A673 (cell line): ENCODE results near the gene MPV17L2. TPM values are rescaled to one million over a fixed set of nuclear protein-coding genes. Genes with fewer than 3 reads are reported as not detected.
A peak's percentile ranks its signal among the peaks of the same experiment; 100 is the strongest.

Experiments used
- BruUV-seq: library from RNA; stranded (reverse); fragments of 400-500 nt; replicated peaks from 2 replicates; lab custom pipeline; 2021; lab: Mats Ljungman, UMichigan
- CTCF ChIA-PET: fragments of 300-600 bp; sonication (Branson Sonifier 250); formaldehyde crosslinking; loops from one replicate; lab custom pipeline; 2022; ENCODE audit warnings: antibody characterized with exemption; lab: Charles Lee
- POLR2A ChIA-PET: fragments of 300-600 bp; sonication (Branson Sonifier 250); formaldehyde crosslinking; loops from one replicate; lab custom pipeline; 2022; ENCODE audit warnings: antibody characterized with exemption; ENCODE audit not compliant: low non-redundant PET; lab: Charles Lee
- DNase-seq: peaks from one replicate; pipeline ENCODE4 v3.0.0-alpha.2; 2015; ENCODE audit warnings: low spot score
- H3K27ac ChIP-seq: fragments of 200-600 bp; sonication (generic); 2 replicates; pipeline ENCODE4 v1.5.1; 2016; ENCODE audit warnings: mixed run types, low read depth, mild to moderate bottlenecking, mixed read lengths, antibody characterized with exemption, low read length; ENCODE audit not compliant: poor library complexity, severe bottlenecking
- H3K27me3 ChIP-seq: fragments of 200-600 bp; sonication (generic); replicated peaks from 2 replicates; pipeline ENCODE4 v1.6.1; 2017; ENCODE audit warnings: mixed run types, low read depth, mild to moderate bottlenecking, mixed read lengths, antibody characterized with exemption, low read length; ENCODE audit not compliant: insufficient read depth, poor library complexity
- H3K36me3 ChIP-seq: fragments of 200-600 bp; sonication (generic); 2 replicates; pipeline ENCODE4 v1.6.1; 2016; ENCODE audit warnings: mixed run types, mild to moderate bottlenecking, mixed read lengths, antibody characterized with exemption, low read length; ENCODE audit not compliant: insufficient read depth, poor library complexity, severe bottlenecking
- H3K4me1 ChIP-seq: fragments of 200-600 bp; sonication (generic); 2 replicates; pipeline ENCODE4 v1.6.1; 2017; ENCODE audit warnings: mixed run types, mild to moderate bottlenecking, mixed read lengths, antibody characterized with exemption, low read length; ENCODE audit not compliant: insufficient read depth, poor library complexity, severe bottlenecking
- H3K4me3 ChIP-seq: fragments of 200-600 bp; sonication (generic); 2 replicates; pipeline ENCODE4 v1.5.1; 2016; ENCODE audit warnings: low read depth, mixed run types, mild to moderate bottlenecking, mixed read lengths, low read length; ENCODE audit not compliant: poor library complexity, severe bottlenecking
- H3K9me3 ChIP-seq: fragments of 200-600 bp; sonication (generic); 2 replicates; pipeline ENCODE4 v1.6.1; 2016; ENCODE audit warnings: mixed run types, low read depth, mild to moderate bottlenecking, mixed read lengths, antibody characterized with exemption, low read length; ENCODE audit not compliant: poor library complexity, severe bottlenecking
- EZH2 ChIP-seq: fragments of 200-600 bp; sonication (generic); IDR thresholded peaks from 2 replicates; pipeline ENCODE4 v1.6.1; 2017; ENCODE audit warnings: borderline replicate concordance, low read depth, mild to moderate bottlenecking, mixed read lengths, antibody characterized with exemption, low read length; ENCODE audit not compliant: poor library complexity, severe bottlenecking
- intact Hi-C: fragments of 100-400 bp; cut with micrococcal nuclease; formaldehyde crosslinking; loops from one replicate; pipeline ENCODE4 v1.10.0; 2022; ENCODE audit not compliant: unreplicated experiment
- total RNA-seq: library from RNA; stranded (reverse); gene quantifications from 2 replicates; pipeline ENCODE4 v1.2.3, GENCODE V29; 2021
- TF ChIP-seq, protein P1 (sequence below): fragments of 300-800, 200-600 bp; sonication (generic); conservative IDR thresholded peaks from 2 replicates; pipeline ENCODE4 v1.5.1; 2017; ENCODE audit warnings: low read depth, mild to moderate bottlenecking, antibody characterized with exemption, low read length, moderate library complexity, mixed read lengths

The MPV17L2 gene
- total RNA-seq, 1 experiment from 2014 or later = 20.2 TPM

GRCh38 chr19:18198374-18198773 lies 5.4 kb downstream of the MPV17L2 start:
- H3K27ac ChIP-seq = no peak overlapping the region
- peaks cover 15% of the 10 kb centered on the region for H3K4me1 ChIP-seq
- peaks cover 14% of the 10 kb centered on the region for H3K36me3 ChIP-seq
- no peak for TF ChIP-seq EZH2
- TF ChIP-seq, protein P1, sequence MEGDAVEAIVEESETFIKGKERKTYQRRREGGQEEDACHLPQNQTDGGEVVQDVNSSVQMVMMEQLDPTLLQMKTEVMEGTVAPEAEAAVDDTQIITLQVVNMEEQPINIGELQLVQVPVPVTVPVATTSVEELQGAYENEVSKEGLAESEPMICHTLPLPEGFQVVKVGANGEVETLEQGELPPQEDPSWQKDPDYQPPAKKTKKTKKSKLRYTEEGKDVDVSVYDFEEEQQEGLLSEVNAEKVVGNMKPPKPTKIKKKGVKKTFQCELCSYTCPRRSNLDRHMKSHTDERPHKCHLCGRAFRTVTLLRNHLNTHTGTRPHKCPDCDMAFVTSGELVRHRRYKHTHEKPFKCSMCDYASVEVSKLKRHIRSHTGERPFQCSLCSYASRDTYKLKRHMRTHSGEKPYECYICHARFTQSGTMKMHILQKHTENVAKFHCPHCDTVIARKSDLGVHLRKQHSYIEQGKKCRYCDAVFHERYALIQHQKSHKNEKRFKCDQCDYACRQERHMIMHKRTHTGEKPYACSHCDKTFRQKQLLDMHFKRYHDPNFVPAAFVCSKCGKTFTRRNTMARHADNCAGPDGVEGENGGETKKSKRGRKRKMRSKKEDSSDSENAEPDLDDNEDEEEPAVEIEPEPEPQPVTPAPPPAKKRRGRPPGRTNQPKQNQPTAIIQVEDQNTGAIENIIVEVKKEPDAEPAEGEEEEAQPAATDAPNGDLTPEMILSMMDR = no peak
- CTCF ChIA-PET = no interaction called here
- no TSS peak for BruUV-seq
- intact Hi-C loops = no loop called here
- H3K27me3 ChIP-seq = no peaks in the 10 kb centered on the region
- no peak overlapping the region for H3K4me3 ChIP-seq
- no peak for DNase-seq
- no peaks in the 10 kb centered on the region for H3K9me3 ChIP-seq
- POLR2A ChIA-PET = interaction anchor here (0.6 kb wide), 1 partner anchor 81 kb away, joined by 9 read pairs; no protein-coding TSS in a partner anchor

DNA sequence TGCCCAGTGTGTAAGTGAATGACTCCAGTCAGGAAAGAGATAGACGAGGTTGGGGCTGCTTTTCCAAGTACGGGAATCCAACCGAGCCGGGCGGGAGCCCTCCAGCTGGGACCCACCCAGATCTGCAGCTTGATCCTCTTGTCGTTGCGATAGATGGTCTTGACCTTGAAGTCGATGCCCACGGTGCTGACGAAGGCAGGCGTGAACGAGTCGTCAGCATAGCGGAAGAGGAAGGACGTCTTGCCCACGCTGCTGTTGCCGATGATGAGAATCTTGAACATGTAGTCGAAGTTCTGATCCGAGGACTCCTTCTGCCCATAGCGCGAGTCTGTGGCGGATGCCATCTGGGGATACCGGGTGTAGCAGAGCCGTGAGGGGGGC lies 9.4 kb downstream of the MPV17L2 start:
- POLR2A ChIA-PET = no interaction called here
- CTCF ChIA-PET = no interaction called here
- no peak for DNase-seq
- H3K36me3 ChIP-seq = peaks cover 14% of the 10 kb centered on the region
- intact Hi-C loops = loop anchor here (5.0 kb wide), 2 partner anchors 120 to 215 kb away; partner anchors contain the start of genes LSM4 and SSBP4
- no TSS peak for BruUV-seq
- H3K27ac ChIP-seq = no peak overlapping the region
- TF ChIP-seq, protein P1 = no peak
- H3K9me3 ChIP-seq = no peaks in the 10 kb centered on the region
- H3K4me3 ChIP-seq = peak overlapping the region; percentile 60
- H3K4me1 ChIP-seq = peaks cover 12% of the 10 kb centered on the region
- no peaks in the 10 kb centered on the region for H3K27me3 ChIP-seq

GRCh38 chr19:18202778-18203407 lies 9.9 kb downstream of the MPV17L2 start:
- no peaks in the 10 kb centered on the region for H3K27me3 ChIP-seq
- peak overlapping the region; percentile 60 for H3K4me3 ChIP-seq
- H3K36me3 ChIP-seq = peaks cover 12% of the 10 kb centered on the region
- no peaks in the 10 kb centered on the region for H3K9me3 ChIP-seq
- POLR2A ChIA-PET = no interaction called here
- DNase-seq = peak; percentile 39
- no peak overlapping the region for H3K27ac ChIP-seq
- TF ChIP-seq, protein P1 = peak; percentile 46
- TF ChIP-seq EZH2 = no peak
- peaks cover 12% of the 10 kb centered on the region for H3K4me1 ChIP-seq
- intact Hi-C loops = loop anchor here (5.0 kb wide), 2 partner anchors 119 to 214 kb away; partner anchors contain the start of genes LSM4 and SSBP4
- no TSS peak for BruUV-seq
- CTCF ChIA-PET = interaction anchor here (1.0 kb wide), 1 partner anchor 125 kb away, joined by 4 read pairs; no protein-coding TSS in a partner anchor
